GM18498 (cell line): ENCODE results near the gene ATP8B1.

Experiments
- ATAC-seq: cut with Tn5 transposase; IDR thresholded peaks from one replicate; pipeline ENCODE4 v1.9.1; 2021; ENCODE audit warnings: mild to moderate bottlenecking, moderate library complexity; ENCODE audit not compliant: unreplicated experiment

The ATP8B1 gene

GRCh38 chr18:57819671-57820460, 16.8 kb upstream of the ATP8B1 start:
- ATAC-seq: peak; percentile 84

GRCh38 chr18:57819119-57819518, 16.0 kb upstream of the ATP8B1 start:
- ATAC-seq: no peak

- no peak for ATAC-seq
Observed at GRCh38 chr18:57816208-57816954, 13.3 kb upstream of the ATP8B1 start.

- no peak for ATAC-seq
Observed at GRCh38 chr18:57814555-57814954, 11.4 kb upstream of the ATP8B1 start.

GRCh38 chr18:57813245-57813644, 10.1 kb upstream of the ATP8B1 start:
- ATAC-seq: no peak

- no peak for ATAC-seq
Observed at GRCh38 chr18:57812126-57812477, 9.0 kb upstream of the ATP8B1 start.

- ATAC-seq: no peak
Observed at GRCh38 chr18:57811477-57812125, 8.5 kb upstream of the ATP8B1 start.

GRCh38 chr18:57809190-57809589, 6.1 kb upstream of the ATP8B1 start:
- ATAC-seq: no peak

GRCh38 chr18:57807336-57808117, 4.4 kb upstream of the ATP8B1 start:
- no peak for ATAC-seq

GRCh38 chr18:57806978-57807285, 3.8 kb upstream of the ATP8B1 start:
- ATAC-seq: no peak

GRCh38 chr18:57806201-57806977, 3.3 kb upstream of the ATP8B1 start:
- ATAC-seq: no peak

GRCh38 chr18:57805117-57805516, 2.0 kb upstream of the ATP8B1 start:
- no peak for ATAC-seq

- ATAC-seq: no peak
Observed at GRCh38 chr18:57804557-57804956, 1.4 kb upstream of the ATP8B1 start.

- peak; percentile 25 for ATAC-seq
Observed at GRCh38 chr18:57802213-57803102, 657 bp downstream of the ATP8B1 start.

GRCh38 chr18:57801761-57802212, 1.3 kb downstream of the ATP8B1 start:
- no peak for ATAC-seq

GRCh38 chr18:57801325-57801724, 1.8 kb downstream of the ATP8B1 start:
- no peak for ATAC-seq

GRCh38 chr18:57798713-57799373, 4.3 kb downstream of the ATP8B1 start:
- ATAC-seq: no peak

- ATAC-seq: no peak
Observed at GRCh38 chr18:57797209-57797651, 5.9 kb downstream of the ATP8B1 start.
